Adipocyte (in vitro differentiated cells): Measurements from ENCODE around the gene HINFP.
"Not testable (repeated sequence)": the region's sequence is repeated elsewhere in the genome, so short reads cannot be mapped to it uniquely, and the experiment has no call there.

Source experiments
- DNase-seq: peaks from one replicate; pipeline ENCODE4 v3.0.0-alpha.2; 2015; ENCODE audit warnings: low read depth
- H3K27me3 ChIP-seq: replicated peaks from 2 replicates; pipeline ENCODE4 v1.7.0; 2013; ENCODE audit warnings: mild to moderate bottlenecking, low read length, moderate library complexity; ENCODE audit not compliant: control insufficient read depth, insufficient read depth
- H3K36me3 ChIP-seq: 2 replicates; pipeline ENCODE4 v1.7.0; 2013; ENCODE audit warnings: low read length, mild to moderate bottlenecking, moderate library complexity; ENCODE audit not compliant: control insufficient read depth, insufficient read depth, severe bottlenecking
- H3K4me1 ChIP-seq: 2 replicates; pipeline ENCODE4 v1.7.0; 2013; ENCODE audit warnings: mild to moderate bottlenecking, low read length, moderate library complexity; ENCODE audit not compliant: control insufficient read depth, insufficient read depth
- H3K4me3 ChIP-seq: 2 replicates; pipeline ENCODE4 v1.7.0; 2013; ENCODE audit warnings: mild to moderate bottlenecking, low read length, moderate library complexity
- H3K9ac ChIP-seq: 2 replicates; pipeline ENCODE4 v1.7.0; 2013; ENCODE audit warnings: mild to moderate bottlenecking, low read length, moderate library complexity
- H3K9me3 ChIP-seq: 2 replicates; pipeline ENCODE4 v1.7.0; 2013; ENCODE audit warnings: mild to moderate bottlenecking, low read length, moderate library complexity; ENCODE audit not compliant: control insufficient read depth

The HINFP gene

DNA sequence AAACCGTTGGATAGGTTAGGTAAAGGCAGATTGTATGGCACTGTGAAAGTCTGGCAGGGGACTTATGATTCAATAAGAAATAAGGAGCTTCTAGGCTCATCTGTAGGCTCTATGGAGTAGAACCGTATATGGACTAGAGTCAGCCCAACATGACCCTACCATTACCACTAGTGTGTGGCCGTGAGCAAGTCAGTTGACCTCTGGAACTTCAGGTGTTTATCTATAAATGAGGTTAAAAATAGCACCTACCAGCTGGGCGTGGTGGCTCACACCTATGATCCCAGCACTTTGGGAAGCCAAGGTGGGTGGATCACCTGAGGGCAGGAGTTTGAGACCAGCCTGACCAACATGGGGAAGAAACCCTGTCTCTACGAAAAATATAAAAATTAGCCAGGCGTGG lies 4.4 kb downstream of the HINFP start:
- Histone ChIP-seq H3K9ac (no peak overlapping the region), H3K36me3 (peaks cover 20% of the 10 kb centered on the region), H3K27me3 (no peaks in the 10 kb centered on the region), H3K9me3 (no peaks in the 10 kb centered on the region), H3K4me1 (peaks cover 22% of the 10 kb centered on the region), H3K4me3 (no peak overlapping the region)
- no peak for DNase-seq

DNA sequence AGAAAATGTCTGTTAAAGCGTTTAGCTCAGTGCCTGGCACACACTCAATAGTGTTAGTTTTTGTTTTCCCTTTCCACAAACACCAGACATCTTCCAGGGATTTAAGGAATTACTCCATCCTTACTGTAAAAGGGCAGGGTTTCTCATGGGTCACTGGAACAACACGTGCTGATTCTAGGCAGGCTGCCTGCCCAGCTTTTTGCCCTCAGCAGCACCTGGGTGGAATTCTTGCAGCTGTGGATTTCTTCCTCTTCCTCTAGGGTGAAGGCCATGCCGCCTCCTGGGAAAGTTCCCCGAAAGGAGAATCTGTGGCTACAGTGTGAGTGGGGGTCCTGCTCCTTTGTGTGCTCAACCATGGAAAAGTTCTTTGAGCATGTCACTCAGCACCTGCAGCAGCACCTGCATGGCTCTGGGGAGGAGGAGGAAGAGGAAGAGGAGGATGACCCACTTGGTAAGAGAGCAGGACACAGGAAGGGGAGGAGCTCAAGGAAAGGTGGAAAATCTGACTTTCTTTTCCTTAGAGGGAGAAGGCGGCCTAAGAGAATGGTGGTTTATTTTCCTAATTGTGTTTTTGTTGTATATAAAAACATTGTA lies 5.4 kb downstream of the HINFP start:
- Histone ChIP-seq H3K9ac (no peak overlapping the region), H3K4me1 (peaks cover 21% of the 10 kb centered on the region), H3K36me3 (peaks cover 30% of the 10 kb centered on the region), H3K9me3 (no peaks in the 10 kb centered on the region), H3K27me3 (no peaks in the 10 kb centered on the region), H3K4me3 (no peak overlapping the region)
- DNase-seq: no peak

DNA sequence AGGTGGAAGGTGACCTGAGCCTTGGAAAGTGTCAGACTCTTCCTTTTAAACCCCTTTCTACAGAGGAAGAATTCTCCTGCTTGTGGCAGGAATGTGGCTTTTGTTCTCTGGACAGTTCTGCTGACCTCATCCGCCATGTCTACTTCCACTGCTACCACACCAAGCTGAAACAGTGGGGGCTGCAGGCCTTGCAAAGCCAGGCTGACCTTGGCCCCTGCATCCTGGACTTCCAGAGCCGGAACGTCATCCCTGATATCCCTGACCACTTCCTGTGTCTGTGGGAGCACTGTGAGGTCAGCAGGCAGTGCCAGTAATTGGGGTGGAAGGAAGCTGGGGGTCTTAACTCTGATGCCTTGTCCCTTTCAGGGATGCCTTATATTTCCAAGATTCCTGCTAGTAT lies 9.3 kb downstream of the HINFP start:
- Histone ChIP-seq H3K4me1 (peaks cover 3% of the 10 kb centered on the region), H3K9ac (no peak overlapping the region)

DNA sequence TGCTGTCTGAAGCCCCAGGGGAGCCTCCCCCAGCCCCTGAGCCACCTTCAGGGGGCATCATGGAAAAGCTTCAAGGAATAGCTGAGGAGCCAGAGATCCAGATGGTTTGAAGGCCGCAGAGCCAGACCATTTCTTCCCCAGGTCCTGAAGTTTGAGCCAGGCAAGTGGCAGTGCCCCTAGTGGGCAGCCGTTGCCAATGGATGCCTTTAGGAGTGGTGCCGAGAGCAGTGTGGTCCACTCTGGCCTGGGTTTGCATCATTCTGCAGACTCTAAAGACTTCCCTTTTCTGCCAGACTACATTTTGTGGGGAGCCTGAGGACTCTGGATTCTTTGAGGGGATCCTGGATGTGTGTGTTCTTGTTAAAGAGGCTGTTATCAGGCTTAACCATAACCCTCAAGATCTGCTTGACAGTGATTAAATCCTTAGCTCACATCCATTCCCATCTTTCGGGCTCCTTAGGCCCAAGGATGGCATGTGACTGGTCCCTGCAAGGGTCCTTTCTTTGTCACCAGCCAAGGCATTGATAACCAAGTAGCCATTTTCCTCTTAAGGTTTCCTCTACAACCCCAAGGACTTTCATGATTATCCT lies 13.1 kb downstream of the HINFP start:
- Histone ChIP-seq H3K4me3 (no peak overlapping the region), H3K36me3 (peaks cover 49% of the 10 kb centered on the region), H3K9ac (no peak overlapping the region), H3K9me3 (no peaks in the 10 kb centered on the region), H3K4me1 (no peaks in the 10 kb centered on the region), H3K27me3 (no peaks in the 10 kb centered on the region)
- peak; percentile 19 for DNase-seq

More for the DNA sequence above, 9.3 kb downstream of the HINFP start:
- Histone ChIP-seq H3K36me3 (peaks cover 49% of the 10 kb centered on the region), H3K4me3 (no peak overlapping the region), H3K9me3 (no peaks in the 10 kb centered on the region), H3K27me3 (no peaks in the 10 kb centered on the region)
- DNase-seq: no peak

DNA sequence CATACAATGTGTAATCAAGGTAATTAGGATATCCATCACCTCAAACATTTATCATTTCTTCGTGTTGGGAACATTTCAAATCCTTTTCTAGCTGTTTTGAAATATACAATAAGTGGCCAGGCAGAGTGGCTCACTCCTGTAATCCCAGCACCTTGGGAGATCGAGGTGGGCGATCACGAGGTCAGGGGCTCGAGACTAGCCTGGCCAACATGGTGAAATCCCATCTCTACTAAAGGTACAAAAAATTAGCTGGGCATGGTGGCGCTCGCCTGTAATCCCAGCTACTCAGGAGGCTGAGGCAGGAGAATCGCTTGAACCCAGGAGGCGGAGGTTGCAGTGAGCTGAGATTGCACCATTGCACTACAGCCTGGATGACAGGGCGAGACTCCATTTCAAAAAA lies 17.9 kb downstream of the HINFP start:
- H3K9me3 ChIP-seq, H3K9ac ChIP-seq, DNase-seq, H3K4me3 ChIP-seq, H3K36me3 ChIP-seq, H3K4me1 ChIP-seq, H3K27me3 ChIP-seq: not testable (repeated sequence)

DNA sequence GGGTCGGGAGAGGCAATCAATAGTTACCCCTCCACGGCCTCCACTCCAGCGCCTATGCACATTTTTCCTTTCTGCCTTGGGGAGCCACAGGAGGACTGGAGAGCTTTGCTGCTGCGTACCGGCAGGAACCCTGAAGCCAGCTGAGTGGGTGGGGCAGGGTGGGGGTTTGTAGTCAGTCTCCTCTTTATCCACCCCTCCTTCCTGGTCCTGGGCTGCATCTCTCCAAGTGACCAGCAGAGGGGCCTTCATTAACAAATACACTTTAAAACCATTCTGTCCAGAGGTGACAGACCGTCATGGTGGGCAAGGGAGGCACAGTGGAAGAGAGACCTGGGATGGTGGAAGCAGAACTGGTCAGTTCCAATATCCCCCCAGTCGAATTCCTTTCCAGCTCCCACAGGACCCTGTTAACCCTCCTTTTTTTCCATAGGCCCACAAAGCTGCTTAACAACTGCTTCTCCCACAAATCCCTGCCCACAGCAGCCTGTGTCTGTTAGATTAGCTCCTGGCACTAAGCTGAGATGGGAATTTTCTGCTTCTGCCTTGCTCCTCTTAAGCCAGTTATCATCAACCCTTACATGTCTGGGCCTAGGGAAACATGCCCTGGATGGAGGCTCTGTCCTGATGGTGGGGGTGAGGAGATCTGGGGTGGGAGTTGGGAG lies 23.6 kb downstream of the HINFP start:
- no peaks in the 10 kb centered on the region for H3K9me3 ChIP-seq
- H3K4me3 ChIP-seq: no peak overlapping the region
- no peak overlapping the region for H3K9ac ChIP-seq
- no peaks in the 10 kb centered on the region for H3K36me3 ChIP-seq
- peaks cover 30% of the 10 kb centered on the region for H3K27me3 ChIP-seq
- peak; percentile 86 for DNase-seq
- peaks cover 3% of the 10 kb centered on the region for H3K4me1 ChIP-seq

DNA sequence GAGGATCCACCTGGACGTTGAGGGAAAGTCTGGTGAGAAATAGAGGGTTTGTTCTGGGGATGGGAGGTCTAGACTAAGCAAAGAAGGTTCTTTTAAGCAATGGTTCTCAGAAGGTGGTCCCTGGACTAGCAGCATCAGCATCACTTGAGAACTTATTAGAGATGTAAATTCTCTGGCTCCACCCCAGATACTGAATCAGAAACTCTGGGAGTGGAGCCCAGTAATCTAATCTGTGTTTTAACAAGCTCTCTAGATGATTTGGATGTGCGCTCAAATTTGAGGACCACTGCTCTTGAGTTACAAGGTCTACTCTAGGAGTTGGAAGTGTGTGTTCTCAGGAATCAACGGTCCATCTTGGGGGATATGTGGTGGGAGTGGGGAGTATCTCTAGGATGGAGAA lies 24.2 kb downstream of the HINFP start:
- no peak overlapping the region for H3K9ac ChIP-seq
- H3K27me3 ChIP-seq: peaks cover 36% of the 10 kb centered on the region
- no peak for DNase-seq

DNA sequence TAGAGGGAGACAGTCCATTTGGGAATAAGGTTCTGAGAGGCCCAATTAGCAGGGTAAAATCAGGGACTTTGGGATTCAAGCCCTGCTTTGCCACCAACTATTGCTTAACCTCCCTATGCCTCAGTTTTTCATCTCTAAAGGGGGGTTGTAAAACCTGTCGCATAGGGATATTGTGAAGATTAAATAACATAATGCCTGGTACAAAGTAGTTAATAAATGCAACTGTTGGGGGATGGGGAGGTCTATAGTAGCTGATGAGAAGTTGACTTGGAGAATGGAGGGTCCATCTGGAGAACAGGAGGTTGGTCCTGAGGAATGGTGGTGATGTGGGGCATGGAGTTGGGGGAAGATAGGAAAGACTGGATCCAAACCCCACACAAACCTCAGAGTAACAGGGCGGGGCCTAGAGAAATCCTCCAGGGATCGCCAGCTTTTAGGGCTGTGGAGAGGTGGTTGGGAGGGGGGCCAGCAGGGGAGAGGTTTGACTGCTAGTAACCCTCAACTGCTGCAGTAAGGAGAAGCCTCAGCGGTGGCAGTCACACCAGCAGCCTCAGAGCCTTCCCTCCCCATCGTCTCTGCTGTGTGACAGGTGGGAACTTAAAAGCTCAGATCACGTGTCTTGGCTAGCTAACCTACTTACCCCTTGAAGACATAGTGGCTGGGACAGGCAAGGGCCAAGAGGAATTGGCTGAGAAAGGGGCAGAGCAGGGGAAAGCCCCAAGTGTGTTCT lies 26.4 kb downstream of the HINFP start:
- Histone ChIP-seq H3K9ac (no peak overlapping the region), H3K4me1 (peaks cover 3% of the 10 kb centered on the region), H3K4me3 (no peak overlapping the region), H3K9me3 (no peaks in the 10 kb centered on the region), H3K27me3 (peaks cover 51% of the 10 kb centered on the region), H3K36me3 (no peaks in the 10 kb centered on the region)
- DNase-seq: no peak

More for the DNA sequence above, 24.2 kb downstream of the HINFP start:
- H3K36me3 ChIP-seq: no peaks in the 10 kb centered on the region
- no peaks in the 10 kb centered on the region for H3K9me3 ChIP-seq
- H3K4me1 ChIP-seq: peaks cover 3% of the 10 kb centered on the region
- no peak overlapping the region for H3K4me3 ChIP-seq

DNA sequence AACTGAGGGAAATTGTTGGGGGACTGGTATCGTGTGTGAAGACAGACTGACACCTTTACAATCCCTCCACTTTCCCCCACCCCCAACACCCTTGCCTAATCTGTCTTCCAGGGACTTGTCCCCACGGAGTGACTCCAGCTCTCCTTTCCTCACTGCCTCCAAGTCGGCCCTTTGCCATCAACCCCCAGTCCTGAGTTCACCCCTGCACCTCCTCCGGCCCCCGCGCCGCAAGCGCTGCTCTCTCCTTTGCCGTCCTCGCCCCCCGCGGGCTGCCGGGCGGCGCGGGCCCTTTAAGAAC lies 27.3 kb downstream of the HINFP start:
- Histone ChIP-seq H3K9me3 (no peaks in the 10 kb centered on the region), H3K4me1 (peaks cover 3% of the 10 kb centered on the region), H3K27me3 (peaks cover 59% of the 10 kb centered on the region), H3K9ac (peak overlapping the region; percentile 45), H3K36me3 (no peaks in the 10 kb centered on the region), H3K4me3 (peak overlapping the region; percentile 79)
- no peak for DNase-seq

DNA sequence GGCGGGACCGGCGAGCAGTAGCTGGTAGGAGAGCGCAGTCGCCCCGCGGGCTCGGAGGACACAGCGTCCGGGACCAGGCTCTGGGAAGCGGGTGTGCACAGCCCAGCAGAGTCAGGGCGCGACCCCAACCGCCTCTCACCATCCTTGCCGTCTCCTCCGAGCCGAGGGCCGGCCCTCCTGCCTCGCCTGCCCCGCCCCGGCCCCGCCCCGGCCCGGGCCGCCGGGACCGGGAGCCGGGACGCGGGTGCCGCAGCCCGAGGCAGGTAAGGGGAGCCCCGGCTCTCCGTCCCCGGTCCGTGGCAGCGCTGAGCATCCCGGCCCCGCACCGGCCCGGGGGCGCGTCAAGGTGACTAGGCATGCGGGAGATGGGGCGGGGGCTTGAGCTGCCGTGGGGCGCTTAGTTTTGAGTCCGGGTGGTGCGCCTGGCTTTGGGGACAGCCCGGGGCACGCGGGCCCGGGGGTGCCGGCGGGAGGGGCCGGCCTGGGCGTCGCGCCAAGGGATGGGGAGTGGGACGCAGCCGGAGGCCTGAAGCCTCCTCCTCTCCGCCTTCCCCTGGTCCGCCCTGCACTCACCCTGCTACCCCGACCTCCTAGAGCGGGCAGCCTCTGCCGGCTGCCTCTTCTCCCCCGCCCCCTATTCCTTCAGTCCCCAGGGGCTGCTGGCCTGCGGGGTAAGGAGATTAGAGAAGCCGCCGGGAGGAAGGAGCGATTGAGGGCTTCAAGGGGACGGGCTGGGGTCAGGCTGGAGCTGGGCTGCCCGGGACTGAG lies 27.8 kb downstream of the HINFP start, which contains the start of gene ABCG4:
Gene ABCG4 (plus strand): TSS at position 35 of the 768 bp plus-strand sequence. CDS start 914 bp downstream, outside the sequence.
- H3K9ac ChIP-seq: peak within 1 kb of the TSS; percentile 45
- H3K27me3 ChIP-seq: peaks cover 62% of the 10 kb centered on the region
- H3K4me1 ChIP-seq: peaks cover 3% of the 10 kb centered on the region
- DNase-seq: peak; percentile 60
- H3K4me3 ChIP-seq: peak within 1 kb of the TSS; percentile 79
- no peaks in the 10 kb centered on the region for H3K9me3 ChIP-seq
- no peaks in the 10 kb centered on the region for H3K36me3 ChIP-seq
